ELF-1 (cell line): ENCODE measurements around the gene GSK3A.
A peak's percentile ranks its signal among the peaks of the same experiment; 100 is the strongest.
"Not testable (repeated sequence)": the region's sequence is repeated elsewhere in the genome, so short reads cannot be mapped to it uniquely, and the experiment has no call there.

Experiments used
- DNase-seq: peaks from one replicate; pipeline ENCODE4 v3.0.0-alpha.2; 2016; ENCODE audit warnings: low read depth, low spot score

Gene GSK3A

DNA sequence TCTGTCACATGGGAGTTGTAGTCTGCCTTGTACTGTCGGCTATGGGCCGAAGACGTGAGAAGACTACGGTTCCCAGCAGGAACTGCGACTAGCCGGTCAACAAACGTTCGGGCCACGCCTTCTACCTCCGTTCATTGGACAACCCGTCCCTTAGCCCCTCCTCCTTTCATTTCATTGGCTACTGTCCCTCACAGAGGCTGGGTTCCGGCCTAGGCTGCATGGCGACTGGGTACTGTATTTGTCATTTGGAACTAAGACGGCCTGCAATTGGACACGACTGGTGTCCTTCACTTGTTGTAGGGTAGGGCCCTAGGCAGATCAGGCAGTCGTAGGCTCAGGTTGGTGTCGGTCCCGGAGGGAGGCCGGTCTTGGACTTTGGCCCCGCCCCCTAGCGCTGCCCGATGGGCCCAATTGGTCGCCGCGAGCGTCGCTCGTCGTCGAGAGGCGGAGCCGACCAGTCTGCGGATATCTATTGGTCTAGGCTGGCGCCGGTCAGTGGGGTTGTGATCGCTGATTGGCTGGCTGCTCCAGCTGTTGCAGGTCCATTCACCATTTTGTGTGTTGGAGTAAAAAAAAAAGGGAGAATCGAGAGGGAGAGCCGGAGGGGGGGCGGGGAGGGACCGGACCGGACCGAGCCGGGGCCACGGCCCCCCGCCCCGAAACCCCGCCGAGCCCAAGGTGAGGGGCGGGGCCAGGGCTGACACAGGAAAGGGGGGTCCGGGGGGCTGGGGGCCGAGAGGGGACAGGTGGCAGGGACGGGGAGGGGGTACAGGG is 26.5 kb upstream of the GSK3A start, which contains the start of gene CIC:
Gene CIC (plus strand): TSS at position 549 of the 774 bp plus-strand sequence. CDS start 2,532 bp downstream, outside the sequence.
- peak; percentile 100 for DNase-seq

DNA sequence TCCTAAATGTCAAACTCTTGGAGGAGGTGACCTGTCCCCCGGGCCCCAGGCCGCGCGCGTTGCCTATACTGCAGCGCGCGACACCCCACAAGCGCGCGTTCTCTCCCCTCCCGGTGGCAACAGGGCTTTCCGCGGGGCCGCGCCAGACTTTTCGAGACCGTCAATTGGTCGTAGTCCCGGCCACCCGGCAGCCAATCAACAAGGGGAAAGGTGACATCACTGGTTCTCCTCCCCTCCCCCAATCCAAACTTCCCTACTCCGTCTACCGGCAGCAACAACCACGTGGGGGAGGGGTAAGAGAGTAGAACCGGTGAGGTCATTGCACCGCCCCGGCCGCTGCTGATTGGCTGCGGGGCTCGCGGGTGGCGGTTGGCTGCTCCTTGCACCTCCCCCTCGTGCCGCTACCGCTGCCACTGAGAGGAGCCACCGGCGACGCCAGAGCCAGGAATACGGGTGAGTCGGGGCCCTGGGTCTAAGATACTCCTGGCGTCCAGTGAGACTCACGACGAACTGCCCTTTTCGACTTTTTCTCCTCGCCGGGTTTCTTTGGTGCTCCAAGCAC is 25.8 kb upstream of the GSK3A start:
- DNase-seq, result peak; percentile 100

DNA sequence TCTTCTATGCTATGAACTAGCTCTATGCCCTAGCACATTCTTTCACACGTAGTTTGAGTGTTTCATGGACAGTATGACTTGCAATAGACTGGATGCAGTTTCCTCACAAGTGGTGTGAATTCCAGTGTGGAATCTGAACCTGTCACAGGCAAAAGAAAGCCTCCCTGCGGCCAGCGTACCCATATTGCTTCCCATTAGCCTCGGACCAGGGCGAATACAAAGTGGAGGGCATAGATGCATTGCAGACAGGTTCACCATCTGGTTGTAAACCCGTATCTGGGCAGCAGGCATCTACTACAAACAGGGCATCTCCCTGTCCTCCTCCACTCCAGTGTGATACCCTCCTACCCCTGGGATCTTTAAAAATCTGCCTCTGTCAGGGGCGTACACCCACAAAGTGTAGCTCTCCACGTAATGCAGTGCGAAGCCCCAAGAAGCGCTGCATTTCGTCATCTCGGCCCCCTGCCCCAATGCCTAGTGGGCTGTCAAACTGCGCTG is 25.3 kb upstream of the GSK3A start:
- no peak for DNase-seq

DNA sequence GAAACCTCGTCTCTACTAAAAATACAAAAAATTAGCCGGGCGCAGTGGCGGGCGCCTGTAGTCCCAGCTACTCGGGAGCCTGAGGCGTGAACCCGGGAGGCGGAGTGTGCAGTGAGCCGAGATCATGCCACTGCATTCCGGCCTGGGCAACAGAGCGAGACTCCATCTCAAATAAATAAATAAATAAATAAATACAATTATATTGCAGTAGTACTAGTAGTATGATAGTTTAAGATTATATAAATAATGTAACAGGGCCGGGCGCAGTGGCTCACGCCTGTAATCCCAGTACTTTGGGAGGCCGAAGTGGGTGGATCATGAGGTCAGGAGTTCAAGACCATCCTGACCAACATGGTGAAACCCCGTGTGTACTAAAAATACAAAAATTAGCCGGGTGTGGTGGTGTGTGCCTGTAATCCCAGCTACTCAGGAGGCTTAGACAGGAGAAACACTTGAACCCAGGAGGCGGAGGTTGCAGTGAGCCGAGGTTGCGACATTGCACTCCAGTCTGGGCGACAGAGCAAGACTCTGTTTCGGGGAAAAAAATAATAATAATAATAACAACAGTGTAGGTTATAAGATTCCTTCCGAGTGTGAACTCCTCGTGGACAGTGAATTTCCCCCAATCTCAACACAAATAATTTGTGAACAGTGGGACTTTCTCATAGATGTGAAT is 24.7 kb upstream of the GSK3A start:
- DNase-seq, result not testable (repeated sequence)

DNA sequence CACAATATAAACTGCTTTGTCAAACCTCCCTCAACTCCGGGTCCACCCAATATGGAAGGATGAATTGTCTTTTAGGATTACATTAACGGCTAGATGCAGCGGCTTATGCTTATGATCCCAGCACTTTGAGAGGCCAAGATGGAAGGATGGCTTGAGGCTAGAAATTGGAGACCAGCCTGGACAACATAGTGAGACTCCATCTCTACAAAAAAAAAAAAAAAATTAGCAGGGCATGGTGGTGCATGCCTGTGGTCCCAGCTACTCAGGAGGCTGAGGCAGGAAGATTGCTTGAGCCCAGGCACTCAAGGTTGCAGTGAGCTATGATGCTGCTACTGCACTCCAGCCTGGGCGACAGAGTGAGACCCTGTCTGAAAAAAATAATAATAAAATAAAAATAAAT is 23.7 kb upstream of the GSK3A start:
- DNase-seq, result not testable (repeated sequence)

DNA sequence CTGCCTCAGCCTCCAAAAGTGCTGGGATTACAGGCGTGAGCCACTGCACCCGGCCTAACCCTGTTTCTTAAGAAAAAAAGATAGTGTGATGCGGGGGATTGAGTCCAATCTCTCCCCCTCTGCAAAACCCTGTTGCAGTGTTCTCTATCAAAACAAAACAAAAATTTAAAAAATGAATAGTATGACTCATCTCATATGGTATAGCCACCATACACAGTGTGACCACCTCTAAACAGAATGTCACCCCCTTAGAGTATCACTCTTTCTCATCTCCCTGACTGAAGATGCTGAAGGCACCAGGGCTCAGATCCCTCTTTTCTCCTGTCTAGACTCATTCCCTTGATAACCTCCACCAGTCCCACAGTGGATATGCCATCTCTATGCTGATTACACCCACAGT is 19.4 kb upstream of the GSK3A start:
- DNase-seq, result no peak

DNA sequence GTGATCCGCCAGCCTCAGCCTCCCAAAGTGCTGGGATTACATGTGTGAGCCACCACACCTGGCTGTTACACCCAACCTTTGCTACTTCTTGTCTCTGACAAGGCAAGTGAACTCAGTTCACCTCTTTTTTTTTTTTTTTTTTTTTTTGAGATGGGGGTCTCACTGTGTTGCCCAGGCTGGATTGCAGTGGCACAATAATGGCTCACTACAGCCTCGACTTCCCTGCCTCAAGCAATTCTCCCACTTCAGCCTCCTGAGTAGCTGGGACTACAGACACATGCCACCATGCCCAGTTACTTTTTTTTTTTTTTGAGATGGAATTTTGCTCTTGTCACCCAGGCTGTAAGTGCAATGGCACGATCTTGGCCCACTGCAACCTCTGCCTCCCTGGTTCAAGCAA is 15.4 kb upstream of the GSK3A start:
- not testable (repeated sequence) for DNase-seq

DNA sequence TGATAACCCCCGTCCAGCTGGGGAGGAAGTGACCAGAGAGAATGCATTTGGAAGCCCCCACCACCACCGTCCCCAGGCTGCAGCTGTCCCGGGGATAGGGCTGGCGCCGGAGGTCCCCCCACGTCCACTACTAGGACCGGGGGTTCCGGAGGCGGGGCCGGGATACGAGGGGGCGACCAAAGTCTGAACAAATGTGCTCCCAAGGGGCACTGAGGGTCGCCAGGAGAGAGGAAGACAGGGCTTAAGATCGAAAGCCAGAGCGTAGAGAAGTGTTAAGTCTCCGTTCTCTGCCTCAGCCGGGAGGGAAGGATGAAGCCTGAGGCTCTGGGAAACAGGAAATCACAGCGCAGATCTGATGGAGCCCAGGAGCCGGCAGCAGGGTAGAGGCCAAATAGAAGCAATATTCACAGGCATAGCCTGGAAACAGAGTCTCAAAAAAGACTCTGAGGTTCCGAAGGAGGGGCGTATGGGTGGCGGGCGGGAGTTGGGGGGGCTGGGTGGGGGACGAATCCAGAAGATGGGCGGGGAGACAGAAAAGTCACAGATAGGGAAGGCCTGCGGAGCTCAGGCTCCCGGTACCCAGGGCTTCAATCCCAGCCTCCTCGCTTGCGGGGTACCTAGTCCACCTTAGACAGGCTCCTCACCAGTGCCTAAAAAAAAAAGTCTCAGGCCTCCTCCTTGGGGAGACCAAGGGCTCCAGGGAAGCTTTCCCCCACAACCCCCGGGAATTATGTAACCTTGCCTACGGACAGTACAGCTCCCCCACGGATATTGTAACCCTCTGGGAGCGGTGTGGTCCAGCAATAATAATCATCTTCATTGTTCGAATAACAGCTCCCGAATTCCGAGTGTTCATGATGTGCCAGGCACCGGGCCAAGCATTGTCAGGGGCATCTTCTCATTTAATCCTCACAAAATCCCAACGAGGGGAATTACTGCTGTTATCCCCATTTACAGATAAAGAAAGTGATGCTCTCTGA is 13.7 kb upstream of the GSK3A start:
- peak; percentile 70 for DNase-seq

DNA sequence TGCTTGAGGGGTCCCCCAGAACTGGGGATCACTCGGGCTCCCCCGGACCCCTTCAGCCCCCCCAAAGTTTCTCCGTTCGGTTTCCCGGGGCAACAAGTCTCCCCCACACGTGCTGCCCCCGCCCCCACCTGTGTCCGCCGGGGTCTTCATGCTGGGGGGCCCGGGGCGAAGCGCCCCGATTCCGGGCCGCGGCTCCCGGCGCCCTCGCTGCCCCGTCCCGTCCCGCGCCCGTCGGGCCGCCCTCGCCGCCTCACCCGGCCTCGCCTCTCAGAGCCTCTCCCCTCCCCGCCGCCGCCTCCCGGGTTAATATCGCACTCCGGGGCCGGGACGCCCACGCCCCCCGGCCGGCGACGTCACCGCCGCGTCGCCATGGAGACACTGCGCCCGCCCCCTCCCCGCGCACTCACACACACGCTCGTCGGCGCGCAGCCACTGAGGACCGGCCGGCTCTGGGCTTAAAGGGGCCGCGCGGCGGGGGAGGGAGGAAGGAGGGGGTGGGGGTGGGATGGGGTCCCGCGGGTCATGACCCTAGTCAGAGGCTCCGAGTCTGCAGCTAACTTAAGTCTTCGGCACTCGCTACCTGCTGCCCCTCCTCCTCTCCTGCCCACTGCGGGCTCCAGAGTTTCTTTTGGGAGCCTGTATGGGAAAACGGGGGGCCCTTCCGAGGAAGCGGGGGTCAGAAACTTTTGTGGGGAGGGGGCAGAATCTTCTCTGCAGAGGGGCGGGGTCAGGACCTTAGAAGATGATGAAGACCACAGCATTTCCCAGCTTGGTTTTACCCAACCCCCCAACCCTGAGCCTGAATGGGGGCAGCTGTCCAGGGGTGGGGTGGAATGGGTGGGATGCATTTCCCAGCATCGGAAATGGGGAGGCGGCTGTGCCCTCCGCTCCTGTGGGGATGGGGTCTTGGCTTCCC is 12.7 kb upstream of the GSK3A start, which contains the start of gene ERF:
Gene ERF (minus strand): TSS at position 279 of the 916 bp plus-strand sequence. CDS start 129 bp downstream, at position 150.
- peak; percentile 90 for DNase-seq

DNA sequence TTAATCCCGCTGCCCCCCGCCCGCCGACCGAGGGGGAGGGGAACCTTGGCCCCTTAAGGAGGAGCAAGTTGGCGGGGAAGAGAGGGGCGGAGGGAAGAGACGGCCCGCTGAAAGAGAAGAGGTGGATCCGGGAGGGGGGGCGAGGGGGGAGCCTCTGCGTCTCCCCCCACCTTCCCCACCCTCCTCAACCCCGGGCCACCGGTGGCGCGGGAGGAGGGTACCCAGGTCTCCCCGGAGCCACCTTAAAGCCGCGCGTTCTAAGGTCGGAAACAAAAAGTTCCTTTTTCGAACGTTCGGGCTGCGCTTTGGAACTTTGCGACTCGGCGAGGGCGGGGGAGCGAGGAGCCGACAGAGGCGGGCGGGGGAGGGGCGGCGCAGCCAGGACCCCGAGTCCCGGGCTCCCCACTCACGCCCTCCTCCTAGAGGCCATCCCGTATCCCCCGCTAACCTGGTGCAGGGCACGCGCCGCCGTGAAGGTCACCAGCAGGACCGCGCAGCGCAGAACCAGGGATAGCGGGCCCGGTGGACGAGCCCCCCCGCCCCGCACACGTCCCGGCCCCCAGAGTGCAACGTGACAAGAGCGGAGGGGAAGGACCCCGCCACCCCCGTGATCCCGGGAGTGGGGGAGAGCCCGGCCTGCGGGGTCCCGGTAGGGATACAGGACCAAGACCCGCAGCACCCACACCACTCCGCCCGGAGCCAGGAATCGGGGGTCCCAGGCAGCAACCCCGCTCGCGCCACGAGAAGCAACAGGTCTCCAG is 11.9 kb upstream of the GSK3A start:
- peak; percentile 80 for DNase-seq

DNA sequence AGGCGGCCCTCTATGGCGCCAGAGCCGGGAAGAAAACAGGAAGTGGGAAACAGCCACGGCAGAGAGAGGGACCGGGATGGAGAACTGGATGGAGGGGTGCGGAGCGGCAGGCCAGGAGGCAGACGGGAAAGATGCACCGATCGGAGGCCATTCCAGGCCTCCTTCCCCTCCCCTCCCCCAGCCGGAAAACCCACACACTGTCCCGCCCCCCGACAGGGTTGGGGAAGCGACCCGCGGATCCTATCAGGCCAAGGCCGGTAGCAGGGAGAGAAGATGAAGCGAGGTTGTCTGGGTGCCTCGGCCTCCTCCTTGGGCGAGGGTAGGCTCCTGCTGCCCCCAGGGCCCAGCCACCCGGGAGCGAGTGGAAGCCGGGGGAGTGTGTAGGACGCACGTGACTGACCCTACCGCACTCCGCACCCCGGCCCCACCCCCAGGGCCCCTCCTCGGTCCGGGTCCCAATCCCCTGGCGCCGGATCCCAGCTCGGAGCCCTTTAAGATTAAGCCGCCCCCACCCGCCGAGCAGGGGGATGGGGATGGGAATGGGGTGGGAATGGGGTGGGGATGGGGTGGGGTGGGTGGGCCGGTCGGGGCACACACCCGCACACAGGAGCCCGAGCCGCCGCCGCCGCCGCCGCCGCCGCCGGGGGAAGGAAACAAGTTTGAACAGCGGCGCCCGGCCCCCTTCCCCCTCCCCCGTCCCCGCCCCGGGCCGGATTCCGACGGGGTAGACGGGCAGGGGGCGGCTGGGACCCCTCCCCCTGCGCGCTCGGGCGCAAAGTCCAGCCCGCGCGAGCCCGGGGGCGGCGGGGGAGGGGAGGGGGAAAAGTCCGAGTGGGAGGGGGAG is 11.1 kb upstream of the GSK3A start:
- DNase-seq, result peak; percentile 68

DNA sequence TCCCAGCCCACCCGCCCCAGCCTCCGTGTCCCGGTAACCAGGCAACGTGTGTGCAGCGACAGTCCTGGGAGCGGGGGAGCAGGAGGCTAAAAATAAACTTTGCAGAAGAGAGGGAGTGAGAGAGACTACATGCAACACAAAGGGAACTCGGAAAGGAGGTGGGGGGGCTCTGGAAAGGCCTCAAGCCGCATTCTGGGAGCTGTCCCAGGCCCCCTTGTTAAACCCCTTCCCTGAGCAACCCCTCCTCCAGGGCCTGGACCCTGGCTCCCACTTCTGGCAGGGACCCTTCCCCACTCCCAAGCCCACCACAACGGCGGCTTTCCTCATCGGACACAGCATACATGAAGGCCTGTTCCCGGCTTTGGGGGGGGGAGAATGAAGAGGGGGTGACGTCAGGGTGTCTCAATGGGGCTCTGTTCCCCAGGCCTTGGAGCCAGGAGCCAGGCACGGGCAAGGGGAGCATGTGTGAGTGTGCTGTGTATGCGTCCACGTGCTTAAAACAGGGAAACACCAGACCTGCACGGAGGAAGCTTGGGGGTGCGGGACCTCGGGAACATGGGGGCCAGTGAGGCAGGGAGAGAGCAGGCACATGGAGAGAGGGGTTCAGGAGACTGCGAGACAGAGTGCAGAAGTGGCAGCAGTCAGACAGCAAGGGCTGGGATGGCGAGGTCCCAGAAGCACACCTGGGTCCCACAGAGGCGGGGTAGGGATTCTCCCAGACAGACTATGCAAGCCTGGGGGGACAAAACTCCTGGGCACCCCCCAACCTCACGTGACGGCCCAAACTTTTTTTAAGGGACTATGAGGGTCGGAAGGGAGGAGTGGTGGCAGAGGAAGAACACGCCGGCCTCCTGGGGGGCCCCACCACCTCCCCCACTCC is 10.2 kb upstream of the GSK3A start:
- DNase-seq, result no peak

DNA sequence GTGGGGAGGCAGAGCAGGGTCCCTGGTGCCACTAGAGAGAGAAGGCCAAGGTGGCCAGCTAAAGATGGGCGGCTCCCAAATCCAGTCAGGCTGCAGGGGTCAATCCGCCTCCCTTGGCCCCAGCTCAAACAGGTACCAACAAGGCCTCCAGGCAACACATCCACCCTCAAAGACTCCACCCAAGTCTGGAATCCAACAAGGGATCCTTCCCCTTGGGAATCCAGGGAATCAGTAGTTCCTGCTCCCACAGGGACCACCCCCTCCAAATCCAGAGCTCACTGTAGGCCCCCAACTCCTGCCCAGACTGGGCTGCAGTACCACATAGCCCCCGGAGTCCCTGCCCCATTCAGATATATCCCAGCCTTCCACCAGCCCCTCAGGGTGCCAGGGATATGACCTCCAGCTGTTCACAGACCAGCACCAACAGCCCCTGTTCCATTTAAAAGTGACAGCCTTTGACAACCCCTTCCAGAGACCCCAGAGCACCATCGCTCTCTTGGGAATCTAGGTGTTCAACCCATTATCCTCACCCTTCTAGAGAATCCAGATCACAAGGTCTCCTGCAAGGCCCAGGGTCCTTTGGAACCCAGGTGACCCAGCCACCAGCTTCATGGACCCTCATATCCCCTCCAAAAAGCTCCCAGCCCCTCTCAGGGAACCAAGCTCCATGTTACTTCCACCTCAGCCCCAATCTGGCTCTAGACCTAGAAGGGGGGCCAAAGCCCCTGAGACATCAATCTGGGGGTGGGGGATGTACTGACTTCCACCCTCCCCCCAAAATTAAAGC is 9.4 kb upstream of the GSK3A start:
- DNase-seq, result no peak

DNA sequence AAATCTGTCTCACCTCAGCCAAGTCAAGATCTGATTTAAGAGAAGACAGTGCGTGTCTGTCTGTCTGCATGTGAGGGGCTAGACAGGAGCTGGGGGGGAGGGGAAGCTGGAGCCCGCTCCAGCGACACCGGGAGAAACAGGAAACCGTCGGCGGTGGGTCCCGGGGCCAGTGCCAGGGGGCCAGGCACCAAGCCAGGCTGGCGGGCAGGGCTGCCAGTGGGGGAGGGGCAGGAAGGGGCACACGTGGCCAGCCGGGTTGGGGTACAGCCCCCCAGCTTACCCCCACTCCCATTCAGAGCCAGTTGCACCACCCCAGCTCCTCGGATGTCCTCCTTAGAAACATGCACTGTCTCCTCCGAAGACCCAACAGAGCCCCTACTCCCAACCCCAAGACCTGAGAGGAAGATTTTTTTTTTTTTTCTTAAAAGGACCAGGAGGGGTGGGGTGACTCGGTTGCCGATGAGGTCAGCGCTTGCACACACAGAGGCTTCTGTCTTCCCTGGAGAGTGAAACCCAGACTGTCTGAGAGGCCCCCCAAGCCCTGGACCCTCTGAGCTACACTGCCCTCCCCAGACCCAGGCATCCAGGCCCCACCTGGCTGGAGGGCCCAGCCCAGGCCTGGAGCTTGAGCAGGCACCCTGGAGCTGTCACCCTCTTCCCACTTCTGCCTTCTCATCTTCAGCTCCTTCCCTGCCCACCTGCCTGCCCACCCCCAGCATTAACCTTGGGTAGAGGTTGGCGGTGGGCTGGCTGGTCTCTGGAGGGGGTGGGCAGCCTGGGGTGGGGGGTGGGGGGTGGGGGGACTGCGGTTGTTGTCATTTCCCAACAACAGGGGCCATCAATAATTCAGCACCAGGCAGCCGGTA is 8.5 kb upstream of the GSK3A start:
- no peak for DNase-seq

DNA sequence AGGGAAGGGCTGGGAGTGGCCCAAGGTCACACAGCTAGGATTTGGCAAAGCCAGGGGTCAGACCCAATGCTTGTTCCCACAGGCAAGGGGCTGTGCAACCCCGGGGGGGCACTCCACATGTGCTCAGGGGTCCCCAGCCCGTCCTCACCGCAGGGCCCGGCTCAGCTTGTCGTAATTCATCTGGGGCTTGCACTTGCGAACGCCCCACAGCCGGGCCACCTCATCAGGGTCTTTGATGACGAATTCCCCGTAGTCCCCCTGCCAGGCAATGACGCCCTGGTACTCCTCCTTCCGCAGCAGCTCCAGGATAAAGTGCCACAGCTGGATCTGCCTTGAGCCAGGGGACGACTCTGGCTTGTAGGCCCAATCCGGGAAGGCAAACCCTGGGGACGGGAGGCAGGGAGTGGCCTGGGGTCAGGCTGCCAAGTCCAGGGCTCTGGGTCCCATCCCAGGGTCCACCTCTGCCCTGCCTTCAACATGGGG is 7.8 kb upstream of the GSK3A start:
- no peak for DNase-seq

DNA sequence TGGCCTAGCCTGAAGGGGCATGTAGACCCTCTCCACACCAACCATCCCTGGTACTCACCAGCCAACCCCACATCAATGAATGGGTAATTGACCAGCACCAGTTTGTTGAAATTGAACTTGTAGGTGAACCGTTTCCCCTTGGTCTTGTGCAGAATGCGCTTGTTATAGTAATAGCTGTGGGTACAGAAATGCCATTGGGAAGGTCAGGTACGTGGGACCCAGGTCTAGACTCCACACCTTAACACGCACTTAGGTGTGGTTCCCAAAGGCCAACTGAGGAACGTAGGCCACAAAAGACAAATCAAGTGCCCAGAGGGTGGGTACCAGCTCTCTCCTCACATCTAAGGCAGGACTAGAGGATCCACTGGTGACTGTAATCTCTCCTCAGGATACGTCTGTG is 7.4 kb upstream of the GSK3A start:
- DNase-seq, result no peak
